Tibial nerve (tissue), 4 donors: ENCODE data around the gene GARIN6. TPM values are rescaled to one million over a fixed set of nuclear protein-coding genes. Genes with fewer than 3 reads are reported as not detected.

Experiments used
- DNase-seq, 2 donors: peaks; one replicate each; pipeline ENCODE4 v3.0.0-alpha.2; 2019; ENCODE audit warnings: low spot score in 2 of 2
- H3K27ac ChIP-seq, 4 donors: fragments of 200-600 bp; sonication (generic) in 3 of 4; one replicate each; pipeline ENCODE4 v1.5.1; 2017 to 2019; ENCODE audit warnings: mild to moderate bottlenecking in 1 of 4
- H3K27me3 ChIP-seq, 2 donors: fragments of 200-600 bp; sonication (generic) in 1 of 2; one replicate each; pipeline versions ENCODE4 v1.5.1 to v1.6.0; 2017 to 2019
- H3K36me3 ChIP-seq, 3 donors: fragments of 200-600 bp; sonication (generic); one replicate each; pipeline ENCODE4 v1.5.1; 2018 to 2019
- H3K4me1 ChIP-seq, 4 donors: fragments of 200-600 bp; sonication (generic) in 3 of 4; one replicate each; pipeline ENCODE4 v1.5.1; 2017 to 2019
- H3K4me3 ChIP-seq, 4 donors: fragments of 200-600 bp; sonication (generic) in 3 of 4; one replicate each; pipeline ENCODE4 v1.5.1; 2017 to 2019; ENCODE audit warnings: mild to moderate bottlenecking in 1 of 4, moderate library complexity in 1 of 4
- H3K9me3 ChIP-seq, 4 donors: fragments of 200-600 bp; sonication (generic) in 3 of 4; one replicate each; pipeline ENCODE4 v1.5.1; 2017 to 2019
- CTCF ChIP-seq, 5 experiments: fragments of 200-600 bp in 3 of 5; fragments of 450-650 bp in 2 of 5; sonication (generic) in 3 of 5; IDR thresholded peaks; one replicate each; pipeline ENCODE4 v1.5.1; 2016 to 2019; ENCODE audit warnings: antibody characterized with exemption in 5 of 5, mild to moderate bottlenecking in 3 of 5, moderate library complexity in 2 of 5
- EP300 ChIP-seq, 2 donors: sonication (generic); formaldehyde crosslinking; IDR thresholded peaks; one replicate each; pipeline ENCODE4 v1.6.1; 2017; ENCODE audit warnings: antibody characterized with exemption in 2 of 2, mild to moderate bottlenecking in 1 of 2
- POLR2A ChIP-seq, 2 donors: fragments of 450-650 bp; IDR thresholded peaks; one replicate each; pipeline ENCODE4 v1.6.1; 2017; ENCODE audit warnings: antibody characterized with exemption in 2 of 2, mild to moderate bottlenecking in 2 of 2, moderate library complexity in 2 of 2
- WGBS, 2 donors: methylation state at CpG; one replicate each; pipeline ENCODE4 v1.1.5; 2018; 5-methylcytosine and 5-hydroxymethylcytosine counted together
- total RNA-seq, 4 donors: library from RNA; depleted of rRNA; stranded (reverse); fragments of >200 nt; gene quantifications; one replicate each; pipeline ENCODE4 v1.1.0, GENCODE V29; 2016

The GARIN6 gene
- total RNA-seq, 4 donors from 2014 or later, result not detected

- TF ChIP-seq EP300 (IDR thresholded peaks at IDR 0.05) (no peak), POLR2A (IDR thresholded peaks at IDR 0.05) (no peak), CTCF (IDR thresholded peaks at IDR 0.05) (no peak)
- no peaks in the 10 kb centered on the region for H3K4me1 ChIP-seq
- H3K9me3 ChIP-seq, result peaks cover 0 to 10% (median 1%) of the 10 kb centered on the region in 4 donors
- no peak for DNase-seq
- no peak overlapping the region for H3K27ac ChIP-seq
- no peaks in the 10 kb centered on the region for H3K27me3 ChIP-seq
- 50 to 61% methylated on average over 1 of the region's 1 CpG for WGBS, 2 donors
- no peaks in the 10 kb centered on the region for H3K36me3 ChIP-seq
- no peak overlapping the region for H3K4me3 ChIP-seq
These were observed 23.1 kb downstream of the GARIN6 start for GRCh38 chr12:99670635-99671034.

GRCh38 chr12:99680276-99680675 lies 32.7 kb downstream of the GARIN6 start:
- no peaks in the 10 kb centered on the region for H3K36me3 ChIP-seq
- no peak overlapping the region for H3K4me3 ChIP-seq
- TF ChIP-seq POLR2A (IDR thresholded peaks at IDR 0.05) (no peak), CTCF (IDR thresholded peaks at IDR 0.05) (no peak), EP300 (IDR thresholded peaks at IDR 0.05) (no peak)
- DNase-seq, result no peak
- no peaks in the 10 kb centered on the region for H3K4me1 ChIP-seq
- no peaks in the 10 kb centered on the region for H3K27me3 ChIP-seq
- 82 to 83% methylated on average over 4 of the region's 4 CpGs for WGBS, 2 donors
- H3K9me3 ChIP-seq, result peaks cover 0 to 20% (median 0%) of the 10 kb centered on the region in 4 donors
- H3K27ac ChIP-seq, result no peak overlapping the region

GRCh38 chr12:99686142-99686541 lies 38.6 kb downstream of the GARIN6 start:
- Histone ChIP-seq H3K36me3 (no peaks in the 10 kb centered on the region), H3K4me1 (no peaks in the 10 kb centered on the region), H3K9me3 (peaks cover 0 to 35% (median 0%) of the 10 kb centered on the region in 4 donors), H3K4me3 (no peak overlapping the region), H3K27ac (no peak overlapping the region), H3K27me3 (no peaks in the 10 kb centered on the region)
- no peak for DNase-seq
- 82 to 89% methylated on average over 1 of the region's 1 CpG for WGBS, 2 donors
- TF ChIP-seq POLR2A (IDR thresholded peaks at IDR 0.05) (no peak), CTCF (IDR thresholded peaks at IDR 0.05) (no peak), EP300 (IDR thresholded peaks at IDR 0.05) (no peak)

GRCh38 chr12:99695050-99695449 lies 47.5 kb downstream of the GARIN6 start:
- 55 to 70% methylated on average over 2 of the region's 2 CpGs for WGBS, 2 donors
- Histone ChIP-seq H3K4me1 (no peaks in the 10 kb centered on the region), H3K27me3 (no peaks in the 10 kb centered on the region), H3K36me3 (peaks cover 0 to 9% (median 0%) of the 10 kb centered on the region in 3 donors), H3K4me3 (no peak overlapping the region), H3K27ac (no peak overlapping the region), H3K9me3 (no peaks in the 10 kb centered on the region)
- TF ChIP-seq POLR2A (IDR thresholded peaks at IDR 0.05), result no peak
- no peak for TF ChIP-seq CTCF (IDR thresholded peaks at IDR 0.05)
- TF ChIP-seq EP300 (IDR thresholded peaks at IDR 0.05), result no peak
- DNase-seq, result no peak
